HK-2 (cell line): ENCODE results near the gene SPINK6.

Experiments used
- DNase-seq: peaks from one replicate; pipeline ENCODE4 v3.0.0-alpha.2; 2018; ENCODE audit not compliant: unreplicated experiment

The SPINK6 gene

GRCh38 chr5:148224117-148224742, 21.4 kb downstream of the SPINK6 start:
- no peak for DNase-seq

- no peak for DNase-seq
Measured at GRCh38 chr5:148228392-148228984, 25.6 kb downstream of the SPINK6 start.

GRCh38 chr5:148229840-148230239, 27.0 kb downstream of the SPINK6 start:
- DNase-seq: no peak

- DNase-seq: no peak
Measured at GRCh38 chr5:148230240-148230639, 27.4 kb downstream of the SPINK6 start.

- DNase-seq: no peak
Measured at GRCh38 chr5:148237785-148238417, 35.1 kb downstream of the SPINK6 start.

- DNase-seq: no peak
Measured at GRCh38 chr5:148238418-148238794, 35.6 kb downstream of the SPINK6 start, which contains the start of gene MARCOL. Gene MARCOL (plus strand): TSS chr5:148238525. CDS start chr5:148238598, 73 bp downstream.

- no peak for DNase-seq
Measured at GRCh38 chr5:148248894-148249293, 46.1 kb downstream of the SPINK6 start.

- DNase-seq: no peak
Measured at GRCh38 chr5:148255456-148255855, 52.6 kb downstream of the SPINK6 start.

- no peak for DNase-seq
Measured at GRCh38 chr5:148259288-148259687, 56.4 kb downstream of the SPINK6 start.

- DNase-seq: no peak
Measured at GRCh38 chr5:148261221-148261620, 58.4 kb downstream of the SPINK6 start.
